ENCODE measurements around the gene YBEY.

YBEY gene

DNA sequence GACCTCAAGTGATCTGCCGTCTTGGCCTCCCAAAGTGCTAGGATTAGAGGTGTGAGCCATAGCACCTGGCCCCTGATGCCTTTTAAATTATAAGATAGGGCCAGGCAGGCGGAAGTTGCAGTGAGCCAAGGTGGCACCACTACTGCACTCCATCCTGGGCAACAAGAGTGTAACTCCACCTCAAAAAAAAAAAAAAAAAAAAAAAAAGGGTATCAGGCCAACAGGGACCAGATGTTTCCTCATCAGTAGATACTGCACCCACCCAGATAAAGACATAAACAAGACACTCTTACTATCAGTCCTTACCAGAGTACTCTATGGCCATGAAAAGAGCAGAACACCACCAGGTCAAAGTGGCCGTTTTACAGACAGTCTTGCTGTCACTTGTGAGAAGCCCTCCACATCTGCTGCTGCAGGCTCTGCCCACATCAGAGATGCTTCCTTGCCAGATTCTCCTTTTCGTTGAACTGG is 34.2 kb downstream of the YBEY start:
- ChIA-PET CTCF (no interaction called here), POLR2A (no interaction called here)
- H3K4me3 ChIP-seq (ENCODE audit: low read depth, low read length): no peak overlapping the region
- TF ChIP-seq, protein P1, sequence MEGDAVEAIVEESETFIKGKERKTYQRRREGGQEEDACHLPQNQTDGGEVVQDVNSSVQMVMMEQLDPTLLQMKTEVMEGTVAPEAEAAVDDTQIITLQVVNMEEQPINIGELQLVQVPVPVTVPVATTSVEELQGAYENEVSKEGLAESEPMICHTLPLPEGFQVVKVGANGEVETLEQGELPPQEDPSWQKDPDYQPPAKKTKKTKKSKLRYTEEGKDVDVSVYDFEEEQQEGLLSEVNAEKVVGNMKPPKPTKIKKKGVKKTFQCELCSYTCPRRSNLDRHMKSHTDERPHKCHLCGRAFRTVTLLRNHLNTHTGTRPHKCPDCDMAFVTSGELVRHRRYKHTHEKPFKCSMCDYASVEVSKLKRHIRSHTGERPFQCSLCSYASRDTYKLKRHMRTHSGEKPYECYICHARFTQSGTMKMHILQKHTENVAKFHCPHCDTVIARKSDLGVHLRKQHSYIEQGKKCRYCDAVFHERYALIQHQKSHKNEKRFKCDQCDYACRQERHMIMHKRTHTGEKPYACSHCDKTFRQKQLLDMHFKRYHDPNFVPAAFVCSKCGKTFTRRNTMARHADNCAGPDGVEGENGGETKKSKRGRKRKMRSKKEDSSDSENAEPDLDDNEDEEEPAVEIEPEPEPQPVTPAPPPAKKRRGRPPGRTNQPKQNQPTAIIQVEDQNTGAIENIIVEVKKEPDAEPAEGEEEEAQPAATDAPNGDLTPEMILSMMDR (IDR thresholded peaks at IDR 0.05; ENCODE audit: insufficient read depth, low read length, missing control alignments): no peak
- no peak for DNase-seq (ENCODE audit: low read depth, low spot score)

DNA sequence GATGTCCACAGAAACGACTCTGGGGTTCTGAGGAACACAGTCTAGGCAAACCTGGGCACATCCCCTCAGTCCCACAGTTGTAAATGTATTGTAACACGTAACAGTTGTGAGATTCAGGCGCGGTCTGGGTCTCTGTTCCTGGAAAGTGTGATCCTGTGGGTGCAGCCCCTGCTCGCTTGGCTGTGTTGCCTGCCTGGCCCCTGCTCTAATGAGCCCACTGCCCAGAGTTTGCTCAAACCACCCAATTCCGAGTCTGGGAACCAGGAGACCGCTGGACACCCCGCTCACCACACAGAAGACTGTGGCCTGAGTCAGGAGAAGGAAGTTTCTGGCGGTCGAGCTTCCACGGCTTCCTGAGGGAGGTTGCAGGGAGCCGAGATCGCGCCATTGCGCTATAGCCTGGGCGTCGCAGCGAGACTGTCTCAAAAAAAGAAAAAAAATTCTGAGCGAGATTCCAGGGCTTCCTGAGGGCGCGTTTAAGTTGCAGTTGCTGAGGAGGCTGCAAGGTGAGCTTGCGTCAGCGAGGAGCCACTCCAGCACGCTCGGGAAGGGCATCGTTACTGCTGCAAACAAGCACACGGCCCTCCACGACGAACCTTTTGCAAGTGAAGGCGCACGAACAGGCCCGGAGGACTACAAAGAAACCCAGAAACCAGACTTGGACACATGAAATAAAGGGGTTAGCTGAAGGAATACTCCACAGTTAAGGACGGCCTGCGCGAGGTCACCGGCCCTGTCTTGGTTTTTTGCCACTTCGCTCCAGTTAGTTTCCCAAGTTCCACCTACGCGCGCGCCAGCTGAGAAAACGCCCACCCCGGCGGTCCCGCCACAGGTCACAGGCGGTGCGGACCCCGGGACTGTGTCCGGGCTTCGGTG is 36.4 kb downstream of the YBEY start:
- TF ChIP-seq, protein P1 (IDR thresholded peaks at IDR 0.05; ENCODE audit: insufficient read depth, low read length, missing control alignments): no peak
- DNase-seq (ENCODE audit: low read depth, low spot score): no peak
- H3K4me3 ChIP-seq (ENCODE audit: low read depth, low read length): peak overlapping the region; percentile 77
- ChIA-PET CTCF (interaction anchor here (1.0 to 1.7 kb wide), 2 partner anchors 92 to 179 kb away, joined by 4 read pairs; no protein-coding TSS in a partner anchor), POLR2A (interaction anchor here (1.9 kb wide), 1 partner anchor 36 kb away, joined by 4 read pairs; the partner anchor contains the start of gene YBEY)

DNA sequence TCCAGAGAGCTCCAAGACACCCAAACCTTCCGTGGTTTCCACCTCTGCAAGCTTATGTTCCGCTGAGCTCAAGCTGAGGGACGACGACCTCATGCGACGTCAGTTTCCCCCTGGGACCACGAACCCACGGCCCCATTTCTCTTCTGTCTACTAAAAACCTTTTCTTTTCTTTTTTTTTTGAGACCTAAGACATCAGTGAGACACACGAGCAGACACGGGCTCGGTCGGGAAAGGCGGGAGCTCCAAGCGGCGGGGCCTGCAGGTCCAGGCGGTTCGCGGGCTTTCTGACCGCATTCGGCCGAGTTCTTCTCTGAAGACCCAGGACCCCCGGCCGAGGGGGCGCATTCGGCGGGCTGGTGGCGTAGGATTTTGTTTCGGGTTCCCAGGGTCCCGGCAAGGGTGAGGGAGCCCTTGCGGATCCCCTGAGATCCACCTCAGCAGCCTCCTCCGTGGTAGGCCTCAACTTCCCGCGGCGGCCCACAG is 37.1 kb downstream of the YBEY start:
- H3K4me3 ChIP-seq (ENCODE audit: low read depth, low read length): peak overlapping the region; percentile 77
- ChIA-PET POLR2A (interaction anchor here (1.9 kb wide), 1 partner anchor 37 kb away, joined by 4 read pairs; the partner anchor contains the start of gene YBEY), CTCF (interaction anchor here (1.0 kb wide), 1 partner anchor 93 kb away, joined by 4 read pairs; no protein-coding TSS in a partner anchor)
- TF ChIP-seq, protein P1 (IDR thresholded peaks at IDR 0.05; ENCODE audit: insufficient read depth, low read length, missing control alignments): no peak
- no peak for DNase-seq (ENCODE audit: low read depth, low spot score)

DNA sequence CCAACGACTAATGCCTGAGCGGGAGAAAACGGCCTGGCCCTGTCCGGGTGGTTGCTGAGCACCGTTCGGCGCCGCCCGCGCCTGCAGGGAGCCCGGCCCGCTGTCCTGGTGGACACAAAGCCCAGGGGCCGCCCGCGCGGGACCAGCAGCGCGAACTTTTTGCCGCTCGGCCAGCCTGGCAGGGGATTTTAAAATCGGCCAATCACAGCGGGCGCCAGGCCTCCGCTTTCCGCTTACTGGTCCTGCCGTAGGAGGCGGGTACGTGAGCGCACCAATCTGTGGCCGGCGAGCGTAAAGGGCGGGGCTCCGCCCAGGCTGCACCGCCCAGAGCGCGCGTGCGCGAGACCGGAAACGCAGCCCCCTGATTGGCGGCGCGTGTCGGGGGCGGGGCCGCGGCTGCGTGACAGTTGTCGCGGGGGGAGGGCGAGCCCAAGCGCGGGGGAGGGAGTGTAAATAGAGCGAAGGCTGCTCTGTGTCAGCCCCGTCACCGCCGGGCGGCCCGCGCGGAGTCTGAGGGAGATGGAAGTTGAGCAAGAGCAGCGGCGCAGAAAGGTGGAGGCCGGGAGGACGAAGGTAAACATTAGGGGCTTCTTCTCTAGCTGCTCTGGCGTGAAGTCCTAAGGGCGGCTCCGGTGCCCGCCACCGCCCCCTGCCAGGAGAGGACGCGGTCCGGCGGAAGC is 37.7 kb downstream of the YBEY start, which contains the start of the genes C21orf58 and PCNT:
Gene C21orf58 (minus strand): TSS at position 161 of the 680 bp plus-strand sequence. CDS start 1,132 bp downstream, outside the sequence.
Gene PCNT (plus strand): TSS at position 447 of the 680 bp plus-strand sequence. CDS start 73 bp downstream, at position 520.
- TF ChIP-seq, protein P1 (IDR thresholded peaks at IDR 0.05; ENCODE audit: insufficient read depth, low read length, missing control alignments): no peak
- CTCF ChIA-PET: interaction anchor here (1.0 kb wide), 1 partner anchor 94 kb away, joined by 4 read pairs; no protein-coding TSS in a partner anchor
- DNase-seq (ENCODE audit: low read depth, low spot score): peak; percentile 79
- POLR2A ChIA-PET: no interaction called here
- peak within 1 kb of the TSS; percentile 94 for H3K4me3 ChIP-seq (ENCODE audit: low read depth, low read length)

DNA sequence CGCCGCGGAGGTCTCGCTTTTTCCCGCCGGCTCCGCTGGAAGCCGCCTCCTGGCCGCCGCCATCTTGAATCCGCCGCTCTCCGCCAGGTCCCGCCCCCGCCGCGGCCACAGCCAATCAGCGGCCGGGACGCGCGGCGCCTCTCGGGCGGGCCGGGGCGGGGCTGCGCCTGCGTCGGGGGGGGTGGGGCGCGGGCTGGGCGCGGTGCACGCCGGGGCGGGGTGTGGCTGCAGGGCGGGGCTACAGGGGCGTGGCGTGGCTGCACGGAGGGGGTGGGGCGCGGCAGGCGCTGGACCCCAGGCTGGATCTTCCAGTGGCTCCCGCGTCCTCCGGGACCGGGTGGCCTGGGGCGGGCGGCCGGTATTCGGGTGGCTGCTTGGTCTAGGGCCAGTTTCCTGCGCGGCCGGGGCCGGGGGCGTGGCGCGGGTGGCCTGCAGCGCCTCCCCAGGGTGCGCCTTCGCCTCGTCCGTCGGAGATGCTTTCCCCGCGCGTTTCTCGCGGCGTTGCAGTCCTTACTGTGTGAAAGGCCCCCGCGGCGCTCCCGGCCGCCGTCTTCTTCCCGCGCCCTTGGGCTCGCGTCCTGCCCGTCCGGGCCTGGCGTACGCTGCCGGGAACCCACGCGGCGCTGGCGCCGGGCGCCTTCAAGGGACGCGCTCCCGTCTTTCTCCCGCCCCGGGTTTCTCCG is 38.4 kb downstream of the YBEY start:
- ChIA-PET POLR2A (interaction anchor here (0.6 kb wide), 1 partner anchor 39 kb away, joined by 4 read pairs; the partner anchor contains the start of genes MCM3AP and YBEY), CTCF (interaction anchor here (1.2 to 1.8 kb wide), 3 partner anchors 40 to 310 kb away, joined by 3 to 6 read pairs (median 4); no protein-coding TSS in a partner anchor)
- peak overlapping the region; percentile 94 for H3K4me3 ChIP-seq (ENCODE audit: low read depth, low read length)
- TF ChIP-seq, protein P1 (IDR thresholded peaks at IDR 0.05; ENCODE audit: insufficient read depth, low read length, missing control alignments): peak; percentile 29
- no peak for DNase-seq (ENCODE audit: low read depth, low spot score)

Measured in AG04449 (cell line).